Right renal cortex interstitium (tissue), 3 donors: Measurements from ENCODE around the gene CABS1. TPM values are rescaled to one million over a fixed set of nuclear protein-coding genes. Genes with fewer than 3 reads are reported as not detected.

Experiments
- DNase-seq, 3 donors: peaks; one replicate each; pipeline ENCODE4 v3.0.0-alpha.2; 2013; ENCODE audit warnings: low read depth in 3 of 3, low spot score in 2 of 3
- polyA plus RNA-seq, 3 donors: library from polyadenylated mRNA; unstranded; fragments of 120-200 nt; gene quantifications; one replicate each; pipeline ENCODE4 v1.2.1, GENCODE V29; 2013; ENCODE audit not compliant: insufficient read length in 3 of 3

CABS1 gene
- under 1 TPM in 2 of 3 donors, not detected in 1; 0.11 to 0.18 TPM for polyA plus RNA-seq

GRCh38 chr4:70334681-70335080 is at the start of gene CABS1:
Gene CABS1, plus strand, starts transcription at chr4:70334981. Its CDS starts 59 bp downstream, at chr4:70335040.
- no peak for DNase-seq

GRCh38 chr4:70288651-70289050 is 46.1 kb upstream of the CABS1 start:
- no peak for DNase-seq

- no peak for DNase-seq
Observed at GRCh38 chr4:70291341-70291740, 43.4 kb upstream of the CABS1 start.

DNA sequence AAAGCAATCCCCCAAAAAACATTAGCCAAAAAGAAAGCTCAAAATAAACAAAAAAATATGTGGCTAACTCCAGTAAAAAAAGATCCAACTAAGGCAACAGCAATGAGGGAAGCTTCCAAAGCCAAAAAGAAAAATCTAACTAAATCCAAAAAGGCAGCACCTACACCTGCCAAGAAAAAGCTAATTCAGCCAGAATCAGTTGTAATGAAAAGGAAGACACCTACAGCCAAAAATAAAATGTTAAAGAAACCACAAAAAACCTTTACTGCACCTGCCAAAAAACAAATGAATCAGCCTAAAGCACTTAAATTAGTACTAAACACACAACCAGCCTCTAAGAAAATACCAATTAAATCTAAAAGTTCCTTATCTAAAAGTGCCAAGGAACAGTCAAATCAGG is 37.2 kb upstream of the CABS1 start:
- no peak for DNase-seq

DNA sequence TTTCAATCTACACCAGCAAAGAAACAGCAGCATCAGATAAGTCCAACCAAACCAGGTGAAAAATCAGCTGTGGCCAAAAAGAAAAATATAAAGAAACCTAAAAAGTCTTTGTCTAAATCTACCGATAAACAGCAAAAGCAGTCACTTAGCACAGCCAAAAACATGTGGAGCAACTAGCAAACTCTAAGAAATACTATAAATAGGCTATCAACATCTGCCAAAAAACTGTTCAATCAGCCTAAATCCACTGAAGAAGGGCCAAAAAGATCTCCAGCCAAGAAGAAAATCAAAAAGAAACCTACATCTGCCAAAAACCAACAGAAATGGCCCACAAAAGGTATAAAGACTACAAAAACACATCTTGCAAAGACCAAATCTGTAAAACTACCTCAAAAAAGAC is 36.7 kb upstream of the CABS1 start:
- DNase-seq = no peak

- no peak for DNase-seq
Observed at GRCh38 chr4:70299643-70300042, 35.1 kb upstream of the CABS1 start.

GRCh38 chr4:70300215-70300614 is 34.6 kb upstream of the CABS1 start:
- no peak for DNase-seq

DNA sequence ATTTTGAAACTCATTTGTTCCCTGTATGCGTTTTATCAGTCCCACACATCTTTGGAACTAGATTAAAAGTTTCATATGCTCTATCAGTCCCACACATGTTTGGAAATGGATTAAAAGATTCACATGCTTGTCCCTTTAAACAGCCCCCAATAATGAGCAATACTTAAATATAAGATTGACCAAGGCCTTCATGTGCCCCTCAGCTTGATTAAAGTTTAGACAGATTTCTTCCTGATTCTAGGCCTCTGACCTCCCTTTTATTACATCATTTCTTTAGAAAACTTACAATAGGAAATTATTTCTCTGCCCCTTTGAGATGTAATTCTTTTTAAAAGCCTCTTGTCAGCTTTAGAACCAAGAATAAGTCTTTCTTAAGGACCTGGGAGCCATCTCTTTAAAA is 31.7 kb upstream of the CABS1 start:
- DNase-seq = no peak

DNA sequence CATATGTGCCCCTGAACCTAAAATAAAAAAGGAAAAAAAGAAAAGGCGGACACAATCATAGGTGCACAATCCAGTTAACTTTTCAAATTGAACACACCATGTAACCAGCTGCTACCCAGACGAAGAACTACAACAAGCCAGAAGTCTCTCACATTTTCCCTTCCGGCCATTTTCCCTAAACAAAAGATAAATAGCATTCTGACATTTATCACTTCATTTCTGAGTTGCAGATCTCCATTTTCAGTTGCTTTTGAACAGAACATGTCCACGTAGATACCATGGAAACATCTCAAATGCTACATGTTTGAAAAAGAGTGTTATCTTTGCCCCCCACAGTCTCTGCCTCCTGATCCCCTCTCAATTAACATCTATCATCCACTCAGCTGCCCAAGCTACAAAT is 29.2 kb upstream of the CABS1 start:
- DNase-seq = no peak

DNA sequence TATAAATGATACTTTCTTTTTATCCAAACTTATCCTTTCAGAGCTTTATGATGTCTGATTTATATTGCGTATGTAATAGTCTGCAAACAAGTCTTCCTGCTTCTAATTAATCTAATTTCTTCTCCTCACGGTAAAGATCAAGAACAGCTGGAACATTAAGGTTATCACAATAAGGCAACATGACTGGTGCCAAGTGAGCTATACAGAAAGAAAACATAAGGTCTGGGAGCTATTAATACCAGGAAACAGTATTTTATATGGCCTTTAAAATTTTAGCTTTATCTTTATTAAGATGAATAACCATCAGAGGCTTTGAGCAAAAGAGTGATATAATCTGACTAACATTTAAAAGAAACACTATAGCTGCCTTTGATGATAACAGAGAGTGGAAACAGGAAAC is 28.7 kb upstream of the CABS1 start:
- peak in 1 of 3 donors; percentile 40 for DNase-seq

DNA sequence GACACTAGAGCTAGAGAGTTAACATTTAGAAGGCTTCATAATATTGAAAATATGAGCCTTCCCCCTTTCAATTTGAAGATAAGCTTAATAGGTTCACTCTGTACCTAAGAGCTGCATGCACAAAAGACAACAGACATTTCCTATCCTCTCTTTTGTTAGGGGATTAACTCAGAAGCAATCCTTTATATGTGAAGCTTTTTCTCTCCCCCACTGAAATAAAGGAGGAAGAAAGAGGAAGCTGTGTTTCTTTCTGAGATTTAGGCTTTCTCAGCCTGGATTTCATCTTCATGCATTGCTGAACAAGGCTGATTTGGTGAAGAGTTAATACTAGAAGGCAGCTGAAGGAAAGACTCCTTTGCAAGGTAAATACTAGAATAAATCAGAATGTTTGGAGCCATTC is 21.0 kb upstream of the CABS1 start:
- DNase-seq = no peak

GRCh38 chr4:70315928-70316327 is 18.9 kb upstream of the CABS1 start:
- no peak for DNase-seq

DNA sequence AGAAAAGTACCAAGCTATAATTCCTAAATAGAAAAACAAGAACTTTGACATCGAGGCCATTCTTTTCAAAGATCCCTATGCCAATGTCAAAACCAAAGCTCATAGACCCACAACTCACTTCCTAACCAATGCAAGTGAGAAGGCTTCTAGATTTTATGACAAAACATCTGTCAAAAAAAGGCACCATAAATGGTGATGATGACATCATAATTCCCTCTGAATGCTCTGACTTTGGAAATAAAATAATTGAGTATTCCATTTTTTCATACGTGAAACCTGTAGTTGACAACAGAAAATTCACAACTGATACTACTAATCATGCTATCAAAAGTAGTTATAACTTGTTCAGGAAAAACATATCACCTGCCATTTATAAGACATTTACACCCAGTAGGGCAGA is 8.7 kb upstream of the CABS1 start:
- no peak for DNase-seq

DNA sequence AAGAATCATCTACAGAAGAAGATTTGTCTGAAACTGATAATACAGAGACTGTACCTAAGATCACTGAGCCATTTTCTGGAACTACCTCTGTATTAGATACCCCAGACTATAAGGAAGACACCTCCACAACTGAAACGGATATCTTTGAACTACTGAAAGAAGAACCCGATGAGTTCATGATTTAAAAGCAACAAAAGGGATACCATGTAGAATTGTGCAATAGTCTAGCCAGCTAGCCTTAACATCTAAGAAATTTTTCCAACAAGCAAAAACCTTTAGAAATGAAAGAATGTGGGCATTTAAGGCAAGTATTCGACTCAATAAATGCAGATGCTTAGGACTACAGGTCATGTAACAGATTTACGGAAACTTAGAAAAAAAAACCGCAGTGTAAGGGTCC is 1.3 kb downstream of the CABS1 start:
- no peak for DNase-seq

GRCh38 chr4:70337886-70338420 is 3.2 kb downstream of the CABS1 start:
- no peak for DNase-seq

- DNase-seq = no peak
Observed at GRCh38 chr4:70356185-70356584, 21.4 kb downstream of the CABS1 start.

DNA sequence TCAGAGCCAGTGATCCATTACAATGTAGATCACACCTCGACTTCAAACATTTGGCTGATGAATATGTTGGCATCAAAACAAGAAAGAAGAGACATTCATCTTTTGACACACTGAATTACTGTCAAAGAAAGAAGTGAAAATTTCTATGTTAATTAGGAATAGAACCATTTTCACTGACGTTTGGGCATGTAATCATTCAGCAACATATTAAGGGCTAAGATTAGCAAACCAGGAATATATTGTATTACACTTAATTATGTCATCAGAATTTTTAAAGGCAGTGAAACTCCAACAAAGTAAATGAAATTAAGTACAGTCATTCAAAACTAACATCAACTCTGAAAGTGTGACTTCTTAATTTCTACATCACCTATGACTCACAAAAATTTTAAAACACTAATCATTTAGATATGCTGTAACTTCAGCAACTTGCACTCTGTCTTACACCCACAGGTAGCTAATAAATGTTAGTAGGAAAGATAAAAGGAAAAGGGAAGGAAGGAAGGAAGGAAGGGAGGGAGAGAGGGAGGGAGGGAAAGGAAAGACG is 24.4 kb downstream of the CABS1 start:
- DNase-seq = no peak

DNA sequence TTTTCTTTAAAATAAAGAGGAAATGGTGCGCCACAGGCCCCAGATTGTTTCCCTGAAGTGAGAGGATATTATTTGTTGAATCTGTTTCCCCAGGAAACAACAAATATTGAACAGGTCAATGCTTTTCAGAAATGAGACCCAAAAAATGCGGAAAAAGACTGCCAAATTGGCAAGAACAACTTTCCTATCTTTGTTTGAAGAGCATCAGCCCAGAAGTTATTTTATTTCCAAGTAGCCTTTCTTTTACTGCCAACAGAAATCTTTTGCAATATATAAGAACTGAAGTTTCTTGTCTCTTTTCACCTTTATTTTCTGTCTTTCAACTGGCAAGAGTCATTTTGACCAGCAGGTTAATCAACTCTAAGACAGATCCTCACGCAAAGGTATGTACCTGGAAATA is 25.7 kb downstream of the CABS1 start, which contains the start of gene SMR3A:
SMR3A (plus strand) TSS at position 301 of the 400 bp plus-strand sequence. CDS start 1,356 bp downstream, outside the sequence.
- no peak for DNase-seq

DNA sequence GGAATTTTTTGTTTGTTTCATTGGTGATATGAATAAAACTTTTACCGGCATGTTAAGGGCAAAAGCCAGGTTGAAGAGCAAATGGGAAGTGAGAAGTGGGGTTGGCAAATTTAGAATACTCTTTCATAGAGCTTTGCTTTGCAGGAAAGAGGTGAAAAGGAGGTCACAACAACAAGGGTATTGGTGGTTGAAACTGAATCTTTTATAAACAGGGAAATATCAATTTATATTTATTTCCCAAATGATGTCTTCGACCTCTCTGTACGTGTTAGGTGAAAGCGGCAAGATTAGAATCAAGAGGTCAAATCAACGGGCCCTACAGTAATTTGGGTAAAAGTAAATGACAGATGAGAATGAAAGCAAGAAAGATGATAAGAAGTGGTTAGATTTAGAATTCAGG is 29.2 kb downstream of the CABS1 start:
- DNase-seq = no peak

DNA sequence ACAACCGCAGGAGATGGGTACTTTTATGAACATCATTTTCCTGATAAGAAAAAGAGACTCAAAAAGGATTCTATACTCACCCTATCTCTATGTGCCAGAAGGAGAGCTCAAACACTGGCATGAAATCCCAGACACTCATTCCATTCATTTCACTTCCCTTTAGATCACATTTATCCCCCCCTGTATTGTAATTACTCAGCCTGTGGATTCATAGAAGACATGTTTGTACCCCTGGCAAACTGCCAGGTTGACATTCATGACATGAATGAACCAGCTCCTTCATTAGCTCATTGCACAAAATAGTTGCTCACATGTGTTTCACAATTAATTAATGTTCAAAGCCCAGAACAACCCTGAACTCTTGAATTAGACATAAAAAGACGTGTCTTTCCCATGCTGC is 30.7 kb downstream of the CABS1 start:
- no peak for DNase-seq

- DNase-seq = no peak
Observed at GRCh38 chr4:70367813-70368212, 33.0 kb downstream of the CABS1 start.

DNA sequence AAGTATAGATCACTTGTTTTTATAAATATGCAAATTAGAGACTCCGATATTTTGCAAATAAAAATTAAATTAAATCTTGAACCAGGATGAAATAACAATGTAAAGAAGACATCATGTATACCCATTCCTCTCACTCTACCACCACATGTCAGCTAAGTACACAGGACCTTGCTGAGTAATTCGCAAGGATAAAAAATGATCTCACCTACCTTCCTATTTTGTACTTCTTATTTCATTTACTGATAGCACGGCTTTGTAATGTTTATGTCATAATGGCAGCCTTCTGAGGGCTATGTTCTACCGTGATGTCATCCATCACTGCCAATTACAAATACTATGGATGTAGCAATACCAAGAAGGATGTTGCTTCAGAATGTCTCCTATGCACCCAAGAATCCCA is 37.2 kb downstream of the CABS1 start:
- DNase-seq = no peak

GRCh38 chr4:70372760-70373159 is 38.0 kb downstream of the CABS1 start:
- no peak for DNase-seq
